Sigmoid colon (tissue), 7 donors: ENCODE data around the gene XYLT2. TPM values are rescaled to one million over a fixed set of nuclear protein-coding genes. Genes with fewer than 3 reads are reported as not detected.

ENCODE experiments used
- DNase-seq: peaks from one replicate; pipeline ENCODE4 v3.0.0-alpha.2; 2019
- H3K27ac ChIP-seq, 4 donors: fragments of 200-600 bp; sonication (generic); one replicate each; pipeline ENCODE4 v1.5.1; 2016 to 2019; ENCODE audit warnings: mild to moderate bottlenecking in 1 of 4
- H3K27me3 ChIP-seq, 3 donors: fragments of 200-600 bp; sonication (generic); one replicate each; pipeline ENCODE4 v1.5.1; 2019; ENCODE audit warnings: mild to moderate bottlenecking in 1 of 3
- H3K36me3 ChIP-seq, 4 donors: fragments of 200-600 bp; sonication (generic); one replicate each; pipeline ENCODE4 v1.5.1; 2016 to 2019
- H3K4me1 ChIP-seq, 4 donors: fragments of 200-600 bp; sonication (generic); one replicate each; pipeline ENCODE4 v1.5.1; 2017 to 2019
- H3K4me3 ChIP-seq, 4 donors: fragments of 200-600 bp; sonication (generic); one replicate each; pipeline ENCODE4 v1.5.1; 2017 to 2019; ENCODE audit warnings: mild to moderate bottlenecking in 2 of 4, moderate library complexity in 1 of 4
- H3K9me3 ChIP-seq, 4 donors: fragments of 200-600 bp in 3 of 4; sonication (generic) in 3 of 4; one replicate each; pipeline versions ENCODE4 v1.5.1 to v1.6.1; 2013 to 2019
- CTCF ChIP-seq, 4 experiments: fragments of 450-650 bp in 3 of 4; fragments of 200-600 bp in 1 of 4; IDR thresholded peaks; one replicate each; pipeline ENCODE4 v1.5.1; 2016 to 2019; ENCODE audit warnings: antibody characterized with exemption in 4 of 4, mild to moderate bottlenecking in 3 of 4, moderate library complexity in 2 of 4
- EP300 ChIP-seq, 4 donors: sonication (generic); formaldehyde crosslinking; IDR thresholded peaks; one replicate each; pipeline ENCODE4 v1.6.1; 2017; ENCODE audit warnings: antibody characterized with exemption in 4 of 4
- POLR2A ChIP-seq, 2 donors: fragments of 450-650 bp; IDR thresholded peaks; one replicate each; pipeline ENCODE4 v1.6.1; 2016; ENCODE audit warnings: antibody characterized with exemption in 2 of 2, mild to moderate bottlenecking in 2 of 2, moderate library complexity in 2 of 2
- POLR2AphosphoS5 ChIP-seq, 4 donors: sonication (generic); formaldehyde crosslinking; IDR thresholded peaks; one replicate each; pipeline ENCODE4 v1.6.1; 2017; ENCODE audit warnings: antibody characterized with exemption in 4 of 4
- WGBS, 2 donors: extraction: QIAGEN DNeasy Blood & Tissue Kit; methylation state at CpG; one replicate each; pipeline ENCODE4 v1.1.7; 2013; 5-methylcytosine and 5-hydroxymethylcytosine counted together
- intact Hi-C: fragments of 100-400 bp; cut with DNase I; formaldehyde crosslinking; loops from one replicate; pipeline ENCODE4 v1.15.1; 2023
- polyA plus RNA-seq, 3 donors: library from polyadenylated mRNA; stranded (reverse); fragments of 200-250 nt; gene quantifications; one replicate each; pipeline ENCODE4 v1.2.3, GENCODE V29; 2013
- total RNA-seq, 4 donors: library from RNA; depleted of rRNA; stranded (reverse); fragments of >200 nt; gene quantifications; one replicate each; pipeline ENCODE4 v1.1.0, GENCODE V29; 2016
- donor health status: healthy with polysubstance abuse.
- donor health status: Bipolar disorder and iron deficiency.
- donor health status: healthy.

XYLT2 gene
- total and polyA plus RNA-seq, 7 donors = 1.8 to 27.4 (median 16.2) TPM

GRCh38 chr17:50307654-50308053, 38.3 kb upstream of the XYLT2 start:
- no peaks in the 10 kb centered on the region for H3K9me3 ChIP-seq
- H3K36me3 ChIP-seq = no peaks in the 10 kb centered on the region
- H3K27me3 ChIP-seq = peaks cover 0 to 15% (median 0%) of the 10 kb centered on the region in 3 donors
- WGBS, 2 donors = 84 to 90% methylated on average over 4 of the region's 4 CpGs
- intact Hi-C loops = loop anchor here (10.0 kb wide), 1 partner anchor 283 kb away; no protein-coding TSS in a partner anchor
- TF ChIP-seq EP300 (IDR thresholded peaks at IDR 0.05) = no peak
- TF ChIP-seq POLR2AphosphoS5 (IDR thresholded peaks at IDR 0.05) = no peak
- no peak for TF ChIP-seq CTCF (IDR thresholded peaks at IDR 0.05)
- TF ChIP-seq POLR2A (IDR thresholded peaks at IDR 0.05) = no peak
- no peak for DNase-seq
- no peak overlapping the region for H3K4me3 ChIP-seq
- H3K27ac ChIP-seq = no peak overlapping the region
- H3K4me1 ChIP-seq = peaks cover 0 to 13% (median 11%) of the 10 kb centered on the region in 4 donors

GRCh38 chr17:50308666-50309065, 37.3 kb upstream of the XYLT2 start:
- Histone ChIP-seq H3K27ac (no peak overlapping the region), H3K27me3 (peaks cover 0 to 15% (median 0%) of the 10 kb centered on the region in 3 donors), H3K4me1 (peaks cover 0 to 13% (median 11%) of the 10 kb centered on the region in 4 donors), H3K9me3 (no peaks in the 10 kb centered on the region), H3K36me3 (no peaks in the 10 kb centered on the region), H3K4me3 (no peak overlapping the region)
- TF ChIP-seq POLR2AphosphoS5 (IDR thresholded peaks at IDR 0.05) = no peak
- TF ChIP-seq EP300 (IDR thresholded peaks at IDR 0.05) = no peak
- TF ChIP-seq POLR2A (IDR thresholded peaks at IDR 0.05) = no peak
- TF ChIP-seq CTCF (IDR thresholded peaks at IDR 0.05) = no peak
- DNase-seq = no peak
- intact Hi-C loops = loop anchor here (10.0 kb wide), 1 partner anchor 284 kb away; no protein-coding TSS in a partner anchor
- WGBS, 2 donors = 86 to 95% methylated on average over 4 of the region's 4 CpGs

GRCh38 chr17:50310455-50311111, 35.3 kb upstream of the XYLT2 start:
- Histone ChIP-seq H3K9me3 (no peaks in the 10 kb centered on the region), H3K27ac (no peak overlapping the region), H3K4me1 (no peaks in the 10 kb centered on the region), H3K36me3 (no peaks in the 10 kb centered on the region), H3K27me3 (peaks cover 0 to 15% (median 0%) of the 10 kb centered on the region in 3 donors), H3K4me3 (no peak overlapping the region)
- TF ChIP-seq CTCF (IDR thresholded peaks at IDR 0.05) = no peak
- no peak for TF ChIP-seq POLR2AphosphoS5 (IDR thresholded peaks at IDR 0.05)
- TF ChIP-seq POLR2A (IDR thresholded peaks at IDR 0.05) = no peak
- no peak for TF ChIP-seq EP300 (IDR thresholded peaks at IDR 0.05)
- DNase-seq = no peak
- intact Hi-C loops = no loop called here
- whole genome bisulfite sequencing, 2 donors = 38 to 64% methylated on average over 3 of the region's 3 CpGs

GRCh38 chr17:50311112-50311460, 34.8 kb upstream of the XYLT2 start:
- Histone ChIP-seq H3K9me3 (no peaks in the 10 kb centered on the region), H3K27me3 (peaks cover 0 to 15% (median 0%) of the 10 kb centered on the region in 3 donors), H3K27ac (no peak overlapping the region), H3K4me3 (no peak overlapping the region), H3K36me3 (no peaks in the 10 kb centered on the region), H3K4me1 (no peaks in the 10 kb centered on the region)
- TF ChIP-seq POLR2AphosphoS5 (IDR thresholded peaks at IDR 0.05) (no peak), POLR2A (IDR thresholded peaks at IDR 0.05) (no peak), EP300 (IDR thresholded peaks at IDR 0.05) (no peak), CTCF (IDR thresholded peaks at IDR 0.05) (no peak)
- no peak for DNase-seq
- WGBS, 2 donors = 49 to 51% methylated on average over 1 of the region's 1 CpG
- intact Hi-C loops = no loop called here
